MCF 10A (cell line): ENCODE results near the gene STXBP5L. TPM values are rescaled to one million over a fixed set of nuclear protein-coding genes. Genes with fewer than 3 reads are reported as not detected.
"Not testable (repeated sequence)": the region's sequence is repeated elsewhere in the genome, so short reads cannot be mapped to it uniquely, and the experiment has no call there.

ENCODE experiments used
- BruUV-seq: library from RNA; stranded (reverse); fragments of 400-500 nt; replicated peaks from 2 replicates; lab custom pipeline; 2021; lab: Mats Ljungman, UMichigan
- CTCF ChIA-PET: fragments of 300-600 bp; sonication (Branson Sonifier 250); formaldehyde crosslinking; extraction: SDS; loops from one replicate; lab custom pipeline; 2021; ENCODE audit warnings: antibody characterized with exemption, inconsistent platforms; lab: Yijun Ruan, JAX
- POLR2A ChIA-PET: fragments of 300-600, 350-650 bp; sonication (Branson Sonifier 250); formaldehyde crosslinking; extraction: SDS; loops from one replicate; lab custom pipeline; 2020; ENCODE audit warnings: antibody characterized with exemption, inconsistent platforms; lab: Yijun Ruan, JAX
- DNase-seq: peaks from one replicate; pipeline ENCODE4 v3.0.0-alpha.2; 2018; ENCODE audit not compliant: unreplicated experiment
- H3K27ac Mint-ChIP-seq: one replicate; pipeline ENCODE4 v1.8.0; 2022; ENCODE audit warnings: mild to moderate bottlenecking, low read depth, mixed read lengths; ENCODE audit not compliant: unreplicated experiment
- H3K27me3 Mint-ChIP-seq: one replicate; pipeline ENCODE4 v1.8.0; 2022; ENCODE audit warnings: mixed read lengths; ENCODE audit not compliant: insufficient read depth, unreplicated experiment
- H3K36me3 Mint-ChIP-seq: one replicate; pipeline ENCODE4 v1.8.0; 2022; ENCODE audit warnings: mild to moderate bottlenecking, moderate library complexity, mixed read lengths; ENCODE audit not compliant: insufficient read depth, unreplicated experiment
- H3K4me1 Mint-ChIP-seq: one replicate; pipeline ENCODE4 v1.8.0; 2022; ENCODE audit warnings: mixed read lengths; ENCODE audit not compliant: insufficient read depth, unreplicated experiment
- H3K4me3 Mint-ChIP-seq: one replicate; pipeline ENCODE4 v1.8.0; 2022; ENCODE audit warnings: mild to moderate bottlenecking, moderate library complexity, mixed read lengths; ENCODE audit not compliant: unreplicated experiment
- H3K9me3 Mint-ChIP-seq: one replicate; pipeline ENCODE4 v1.8.0; 2022; ENCODE audit warnings: mixed read lengths; ENCODE audit not compliant: unreplicated experiment
- intact Hi-C: fragments of 100-400 bp; cut with micrococcal nuclease; formaldehyde crosslinking; loops from 2 replicates; pipeline ENCODE4 v1.14.1; 2022
- total RNA-seq: library from RNA; stranded (reverse); gene quantifications from 2 replicates; pipeline ENCODE4 v1.2.3, GENCODE V29; 2022
- TF ChIP-seq, protein P1 (sequence below): fragments of 200-600 bp; IDR thresholded peaks from one replicate; pipeline ENCODE4 v1.8.0; 2022; ENCODE audit warnings: antibody characterized with exemption, mild to moderate bottlenecking; ENCODE audit not compliant: unreplicated experiment

The STXBP5L gene
- total RNA-seq, 1 experiment from 2014 or later = not detected

DNA sequence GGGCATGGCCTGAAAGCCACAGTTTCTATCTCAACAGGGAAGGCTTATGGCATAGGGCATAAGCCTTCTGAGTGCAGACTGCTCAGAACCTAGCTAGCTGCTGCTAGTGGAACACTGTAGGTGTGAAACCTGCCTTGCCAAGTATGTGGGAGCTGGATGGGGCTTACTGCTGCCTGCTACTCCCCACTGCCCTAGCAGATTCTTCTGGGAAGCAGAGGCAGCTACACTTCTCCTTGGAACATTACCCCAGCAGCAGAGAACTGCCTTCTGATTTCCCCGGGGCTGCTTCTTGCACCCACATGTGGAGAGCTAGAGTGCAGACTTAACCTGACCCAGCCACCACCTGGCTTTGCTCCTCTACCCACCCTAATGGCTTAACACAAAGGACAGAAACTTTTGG is 422.1 kb downstream of the STXBP5L start:
- ChIA-PET CTCF (no interaction called here), POLR2A (interaction anchor here (0.6 kb wide), 1 partner anchor 28 kb away, joined by 3 read pairs; no protein-coding TSS in a partner anchor)
- no peaks in the 10 kb centered on the region for H3K4me1 Mint-ChIP-seq
- H3K27me3 Mint-ChIP-seq = no peaks in the 10 kb centered on the region
- peaks cover 11% of the 10 kb centered on the region for H3K9me3 Mint-ChIP-seq
- H3K4me3 Mint-ChIP-seq = no peak overlapping the region
- no TSS peak for BruUV-seq
- DNase-seq = no peak
- intact Hi-C loops = no loop called here
- H3K36me3 Mint-ChIP-seq = no peaks in the 10 kb centered on the region
- TF ChIP-seq, protein P1, sequence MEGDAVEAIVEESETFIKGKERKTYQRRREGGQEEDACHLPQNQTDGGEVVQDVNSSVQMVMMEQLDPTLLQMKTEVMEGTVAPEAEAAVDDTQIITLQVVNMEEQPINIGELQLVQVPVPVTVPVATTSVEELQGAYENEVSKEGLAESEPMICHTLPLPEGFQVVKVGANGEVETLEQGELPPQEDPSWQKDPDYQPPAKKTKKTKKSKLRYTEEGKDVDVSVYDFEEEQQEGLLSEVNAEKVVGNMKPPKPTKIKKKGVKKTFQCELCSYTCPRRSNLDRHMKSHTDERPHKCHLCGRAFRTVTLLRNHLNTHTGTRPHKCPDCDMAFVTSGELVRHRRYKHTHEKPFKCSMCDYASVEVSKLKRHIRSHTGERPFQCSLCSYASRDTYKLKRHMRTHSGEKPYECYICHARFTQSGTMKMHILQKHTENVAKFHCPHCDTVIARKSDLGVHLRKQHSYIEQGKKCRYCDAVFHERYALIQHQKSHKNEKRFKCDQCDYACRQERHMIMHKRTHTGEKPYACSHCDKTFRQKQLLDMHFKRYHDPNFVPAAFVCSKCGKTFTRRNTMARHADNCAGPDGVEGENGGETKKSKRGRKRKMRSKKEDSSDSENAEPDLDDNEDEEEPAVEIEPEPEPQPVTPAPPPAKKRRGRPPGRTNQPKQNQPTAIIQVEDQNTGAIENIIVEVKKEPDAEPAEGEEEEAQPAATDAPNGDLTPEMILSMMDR = no peak
- no peak overlapping the region for H3K27ac Mint-ChIP-seq

DNA sequence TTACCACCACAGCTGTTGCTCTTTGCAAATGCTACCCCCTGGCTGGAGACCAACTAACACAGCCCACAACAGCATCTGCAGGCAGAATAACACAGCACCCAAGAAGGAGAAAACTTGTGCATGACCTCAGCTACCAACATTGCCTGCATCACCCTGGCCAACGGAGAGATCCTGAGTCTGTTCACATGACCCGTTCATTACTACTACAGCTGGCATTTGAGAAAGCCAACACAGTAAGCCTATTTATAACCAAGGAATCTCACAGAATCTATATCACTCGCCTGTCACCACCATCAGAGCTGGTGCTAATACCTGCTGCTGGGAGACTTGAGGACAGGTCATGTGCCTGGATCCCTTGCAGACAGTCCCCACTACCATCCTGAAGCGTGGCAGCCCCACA is 422.6 kb downstream of the STXBP5L start:
- TF ChIP-seq, protein P1 = no peak
- ChIA-PET CTCF (no interaction called here), POLR2A (no interaction called here)
- intact Hi-C loops = no loop called here
- no peak overlapping the region for H3K4me3 Mint-ChIP-seq
- H3K9me3 Mint-ChIP-seq = peaks cover 11% of the 10 kb centered on the region
- no peaks in the 10 kb centered on the region for H3K27me3 Mint-ChIP-seq
- H3K4me1 Mint-ChIP-seq = no peaks in the 10 kb centered on the region
- H3K27ac Mint-ChIP-seq = no peak overlapping the region
- no peaks in the 10 kb centered on the region for H3K36me3 Mint-ChIP-seq
- no peak for DNase-seq
- no TSS peak for BruUV-seq

DNA sequence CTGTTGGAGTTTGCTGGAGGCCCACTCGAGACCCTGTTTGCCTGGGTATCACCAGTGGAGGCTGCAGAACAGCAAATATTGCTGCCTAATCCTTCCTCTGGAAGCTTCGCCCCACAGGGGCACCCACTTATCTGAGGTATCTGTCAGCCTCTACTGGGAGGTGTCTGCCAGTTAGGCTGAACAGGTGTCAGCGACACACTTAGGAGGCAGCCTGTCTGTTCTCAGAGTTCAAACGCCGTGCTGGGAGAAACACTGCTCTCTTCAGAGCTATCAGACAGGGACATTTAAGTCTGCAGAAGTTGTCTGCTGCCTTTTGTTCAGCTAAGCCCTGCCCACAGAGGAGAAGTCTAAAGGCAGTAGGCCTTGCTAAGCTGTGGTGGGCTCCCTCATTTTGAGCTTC is 448.0 kb downstream of the STXBP5L start:
- H3K4me1 Mint-ChIP-seq, H3K27me3 Mint-ChIP-seq, BruUV-seq, DNase-seq, H3K27ac Mint-ChIP-seq, H3K36me3 Mint-ChIP-seq, H3K4me3 Mint-ChIP-seq, intact Hi-C loops, CTCF ChIA-PET: not testable (repeated sequence)
- POLR2A ChIA-PET = interaction anchor here (0.6 kb wide), 1 partner anchor 17 kb away, joined by 3 read pairs; no protein-coding TSS in a partner anchor
- peaks cover 23% of the 10 kb centered on the region for H3K9me3 Mint-ChIP-seq

DNA sequence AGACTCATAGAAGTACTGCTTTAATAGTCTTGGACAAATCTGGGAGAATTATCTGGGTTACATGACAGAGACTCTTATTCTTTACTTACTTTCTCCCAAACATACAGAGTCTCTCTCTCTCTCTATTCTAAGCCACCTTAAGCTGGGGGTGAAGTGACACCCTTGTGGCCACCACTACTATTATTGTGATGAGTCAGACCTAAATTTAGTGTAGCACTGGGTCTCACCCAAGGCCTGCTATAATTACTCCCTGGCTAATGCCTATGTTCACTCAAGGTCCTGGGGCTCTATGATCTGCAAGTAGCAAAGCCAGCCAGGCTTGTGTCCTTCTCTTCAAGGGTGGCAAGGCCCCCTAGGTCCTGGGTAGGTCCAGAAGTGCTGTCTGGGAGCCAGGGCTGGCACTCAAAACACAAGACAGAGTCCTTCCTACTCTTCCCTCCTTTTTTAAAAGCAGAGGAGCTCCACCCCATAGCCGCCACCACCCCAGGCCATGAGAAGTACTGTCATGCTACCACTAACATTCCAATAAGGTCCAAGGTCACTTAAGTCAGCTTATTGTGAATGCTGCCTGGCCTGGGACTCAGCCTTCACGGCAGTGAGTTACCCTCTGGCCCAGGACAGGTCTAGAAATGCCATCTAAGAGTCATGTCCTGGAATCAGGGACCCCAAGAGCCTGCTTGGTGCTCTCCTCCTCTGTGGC is 454.2 kb downstream of the STXBP5L start:
- no peak for DNase-seq
- TF ChIP-seq, protein P1 = no peak
- Mint-ChIP-seq H3K4me1 (no peaks in the 10 kb centered on the region), H3K27ac (no peak overlapping the region), H3K4me3 (no peak overlapping the region), H3K36me3 (no peaks in the 10 kb centered on the region), H3K27me3 (no peaks in the 10 kb centered on the region), H3K9me3 (peaks cover 8% of the 10 kb centered on the region)
- CTCF ChIA-PET = no interaction called here
- POLR2A ChIA-PET = no interaction called here
- intact Hi-C loops = no loop called here
- no TSS peak for BruUV-seq

DNA sequence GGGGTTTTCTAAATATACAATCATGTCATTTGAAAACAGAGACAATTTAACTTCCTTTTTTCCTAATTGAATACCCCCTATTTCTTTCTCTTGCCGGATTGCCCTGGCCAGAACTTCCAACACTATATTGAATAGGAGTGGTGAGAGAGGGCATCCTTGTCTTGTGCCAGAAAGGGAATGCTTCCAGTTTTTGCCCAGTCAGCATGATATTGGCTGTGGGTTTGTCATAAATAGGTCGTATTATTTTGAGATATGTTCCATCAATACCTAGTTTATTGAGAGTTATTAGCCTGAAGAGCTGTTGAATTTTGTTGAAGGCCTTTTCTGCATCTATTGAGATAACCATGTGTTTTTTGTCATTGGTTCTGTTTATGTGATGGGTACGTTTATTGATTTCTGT is 480.3 kb downstream of the STXBP5L start:
- H3K4me3 Mint-ChIP-seq, BruUV-seq, intact Hi-C loops, H3K27me3 Mint-ChIP-seq, POLR2A ChIA-PET, H3K4me1 Mint-ChIP-seq, H3K27ac Mint-ChIP-seq, DNase-seq, H3K36me3 Mint-ChIP-seq, CTCF ChIA-PET: not testable (repeated sequence)
- peaks cover 23% of the 10 kb centered on the region for H3K9me3 Mint-ChIP-seq

DNA sequence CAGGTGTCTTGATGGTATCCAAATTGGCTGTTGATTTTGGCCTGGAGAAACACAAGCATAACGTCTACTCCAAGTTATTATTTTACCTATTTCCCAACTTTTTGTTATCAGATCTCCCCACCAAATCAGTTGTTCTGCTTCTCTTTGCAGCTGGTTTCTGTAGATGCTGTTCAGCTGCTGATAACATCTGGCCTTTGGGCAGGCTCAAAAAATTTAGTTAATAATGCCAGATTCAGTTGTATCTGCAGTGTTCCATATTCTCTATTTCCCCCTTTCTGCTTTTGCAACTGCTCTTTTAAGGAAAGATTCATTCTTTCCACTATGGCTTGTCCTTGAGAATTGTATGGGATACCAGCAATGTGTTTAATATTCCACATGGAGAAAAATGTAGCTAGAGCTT is 488.0 kb downstream of the STXBP5L start:
- intact Hi-C loops, BruUV-seq, H3K27me3 Mint-ChIP-seq, H3K4me1 Mint-ChIP-seq, H3K27ac Mint-ChIP-seq, H3K4me3 Mint-ChIP-seq, H3K36me3 Mint-ChIP-seq, DNase-seq, CTCF ChIA-PET: not testable (repeated sequence)
- H3K9me3 Mint-ChIP-seq = peaks cover 17% of the 10 kb centered on the region
- POLR2A ChIA-PET = interaction anchor here (0.7 kb wide), 1 partner anchor 8 kb away, joined by 3 read pairs; no protein-coding TSS in a partner anchor

DNA sequence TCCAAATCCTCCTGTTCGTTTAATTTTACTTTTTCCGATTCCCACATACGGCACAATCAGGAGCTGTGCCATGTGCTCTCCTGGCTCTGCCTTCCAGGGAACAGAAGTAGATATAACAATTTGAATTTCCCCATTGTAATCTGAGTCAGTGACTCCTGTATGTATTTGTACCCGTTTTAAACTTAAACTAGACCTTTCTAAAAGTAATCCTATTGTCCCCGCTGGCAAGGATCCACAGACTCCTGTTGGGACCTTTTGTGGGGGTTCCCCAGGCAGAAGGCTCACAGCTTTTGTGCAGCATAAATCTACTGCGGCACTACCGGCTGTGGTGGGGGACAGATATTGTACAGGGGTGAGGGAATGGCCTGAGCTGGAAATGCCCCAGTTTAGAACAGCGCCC is 490.0 kb downstream of the STXBP5L start:
- H3K4me1 Mint-ChIP-seq, CTCF ChIA-PET, H3K27me3 Mint-ChIP-seq, DNase-seq, H3K36me3 Mint-ChIP-seq, BruUV-seq, H3K27ac Mint-ChIP-seq, H3K4me3 Mint-ChIP-seq, intact Hi-C loops, POLR2A ChIA-PET: not testable (repeated sequence)
- peaks cover 12% of the 10 kb centered on the region for H3K9me3 Mint-ChIP-seq
